ENCODE measurements around the gene LCLAT1.

Gene LCLAT1

DNA sequence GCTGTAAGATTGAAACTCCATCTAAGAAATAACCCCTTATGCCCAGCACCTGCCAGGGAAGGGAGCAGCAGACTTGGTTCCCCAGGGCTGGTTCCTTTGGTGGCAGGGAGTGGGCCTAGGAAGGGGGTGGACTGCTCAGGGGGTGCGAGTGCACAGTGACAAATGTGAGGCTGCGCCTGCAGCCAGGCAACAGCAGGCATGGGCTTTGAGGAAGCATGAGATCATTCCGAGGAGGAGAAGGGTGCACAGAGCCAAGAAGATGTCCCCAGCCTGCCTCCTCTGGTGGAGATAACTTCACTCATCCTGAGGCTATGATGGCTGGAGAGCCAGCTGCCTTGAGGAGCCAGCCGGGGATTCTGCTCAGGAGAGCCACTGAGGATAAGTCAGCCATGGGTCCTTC is 202.2 kb downstream of the LCLAT1 start:
- no peak overlapping the region for H3K4me2 ChIP-seq (ENCODE audit: low read depth, low read length, poor library complexity, severe bottlenecking)

DNA sequence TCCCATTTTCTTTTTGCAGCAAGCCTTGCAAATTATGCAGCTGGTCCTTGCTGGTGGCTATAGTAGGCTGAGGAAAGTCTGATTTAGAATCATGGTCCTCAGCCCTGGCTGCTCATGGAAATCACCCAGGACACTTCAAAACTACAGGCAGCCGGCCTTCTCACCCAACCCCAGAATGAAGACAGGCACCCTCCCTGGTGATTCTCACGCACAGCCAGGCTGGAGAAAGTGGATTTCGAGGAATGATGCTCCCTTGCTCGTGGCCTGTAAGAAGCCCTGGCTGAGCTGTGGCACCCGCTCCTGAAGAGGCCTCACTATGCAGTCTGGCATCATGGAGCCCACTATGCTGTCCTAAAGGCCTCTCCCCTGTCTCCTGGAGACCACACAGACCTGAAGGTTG is 202.8 kb downstream of the LCLAT1 start:
- H3F3A ChIP-seq (ENCODE audit: insufficient read depth), result no peaks in the 10 kb centered on the region
- H3K36me3 ChIP-seq (ENCODE audit: low read length), result no peaks in the 10 kb centered on the region
- no peaks in the 10 kb centered on the region for H3K27me3 ChIP-seq (ENCODE audit: low read length)
- H3K9ac ChIP-seq (ENCODE audit: low read length), result no peak overlapping the region
- no peaks in the 10 kb centered on the region for H3K9me3 ChIP-seq (ENCODE audit: insufficient read depth, low read length)
- H3K9me2 ChIP-seq (replicated peaks; ENCODE audit: insufficient read depth, low read length), result no peaks in the 10 kb centered on the region
- H3K79me2 ChIP-seq (ENCODE audit: insufficient read depth, low read length), result no peaks in the 10 kb centered on the region
- no peak overlapping the region for H3K27ac ChIP-seq (ENCODE audit: low read depth, low read length)
- H3K4me3 ChIP-seq (ENCODE audit: insufficient read depth, low read length, poor library complexity, severe bottlenecking), result no peak overlapping the region
- TF ChIP-seq, protein P1, sequence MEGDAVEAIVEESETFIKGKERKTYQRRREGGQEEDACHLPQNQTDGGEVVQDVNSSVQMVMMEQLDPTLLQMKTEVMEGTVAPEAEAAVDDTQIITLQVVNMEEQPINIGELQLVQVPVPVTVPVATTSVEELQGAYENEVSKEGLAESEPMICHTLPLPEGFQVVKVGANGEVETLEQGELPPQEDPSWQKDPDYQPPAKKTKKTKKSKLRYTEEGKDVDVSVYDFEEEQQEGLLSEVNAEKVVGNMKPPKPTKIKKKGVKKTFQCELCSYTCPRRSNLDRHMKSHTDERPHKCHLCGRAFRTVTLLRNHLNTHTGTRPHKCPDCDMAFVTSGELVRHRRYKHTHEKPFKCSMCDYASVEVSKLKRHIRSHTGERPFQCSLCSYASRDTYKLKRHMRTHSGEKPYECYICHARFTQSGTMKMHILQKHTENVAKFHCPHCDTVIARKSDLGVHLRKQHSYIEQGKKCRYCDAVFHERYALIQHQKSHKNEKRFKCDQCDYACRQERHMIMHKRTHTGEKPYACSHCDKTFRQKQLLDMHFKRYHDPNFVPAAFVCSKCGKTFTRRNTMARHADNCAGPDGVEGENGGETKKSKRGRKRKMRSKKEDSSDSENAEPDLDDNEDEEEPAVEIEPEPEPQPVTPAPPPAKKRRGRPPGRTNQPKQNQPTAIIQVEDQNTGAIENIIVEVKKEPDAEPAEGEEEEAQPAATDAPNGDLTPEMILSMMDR (IDR thresholded peaks at IDR 0.05; ENCODE audit: insufficient read depth, low read length, poor library complexity, severe bottlenecking), result no peak
- no peak for TF ChIP-seq EZH2phosphoT487 (conservative IDR thresholded peaks at IDR 0.05; ENCODE audit: low read length)
- no peak overlapping the region for H3K4me2 ChIP-seq (ENCODE audit: low read depth, low read length, poor library complexity, severe bottlenecking)
- no peak overlapping the region for H2AFZ ChIP-seq (ENCODE audit: low read depth, low read length, severe bottlenecking)
- H4K20me1 ChIP-seq (ENCODE audit: low read depth, low read length), result no peaks in the 10 kb centered on the region

More for the DNA sequence above, 202.2 kb downstream of the LCLAT1 start:
- TF ChIP-seq, protein P1 (IDR thresholded peaks at IDR 0.05; ENCODE audit: insufficient read depth, low read length, poor library complexity, severe bottlenecking), result no peak
- TF ChIP-seq EZH2phosphoT487 (conservative IDR thresholded peaks at IDR 0.05; ENCODE audit: low read length), result no peak
- Histone ChIP-seq H3K9me2 (replicated peaks; ENCODE audit: insufficient read depth, low read length) (no peaks in the 10 kb centered on the region), H3K9me3 (ENCODE audit: insufficient read depth, low read length) (no peaks in the 10 kb centered on the region), H3K27ac (ENCODE audit: low read depth, low read length) (no peak overlapping the region), H3K4me3 (ENCODE audit: insufficient read depth, low read length, poor library complexity, severe bottlenecking) (no peak overlapping the region), H3K27me3 (ENCODE audit: low read length) (no peaks in the 10 kb centered on the region), H4K20me1 (ENCODE audit: low read depth, low read length) (no peaks in the 10 kb centered on the region), H3K9ac (ENCODE audit: low read length) (no peak overlapping the region), H3K36me3 (ENCODE audit: low read length) (no peaks in the 10 kb centered on the region), H2AFZ (ENCODE audit: low read depth, low read length, severe bottlenecking) (no peak overlapping the region), H3K79me2 (ENCODE audit: insufficient read depth, low read length) (no peaks in the 10 kb centered on the region), H3F3A (ENCODE audit: insufficient read depth) (no peaks in the 10 kb centered on the region)

DNA sequence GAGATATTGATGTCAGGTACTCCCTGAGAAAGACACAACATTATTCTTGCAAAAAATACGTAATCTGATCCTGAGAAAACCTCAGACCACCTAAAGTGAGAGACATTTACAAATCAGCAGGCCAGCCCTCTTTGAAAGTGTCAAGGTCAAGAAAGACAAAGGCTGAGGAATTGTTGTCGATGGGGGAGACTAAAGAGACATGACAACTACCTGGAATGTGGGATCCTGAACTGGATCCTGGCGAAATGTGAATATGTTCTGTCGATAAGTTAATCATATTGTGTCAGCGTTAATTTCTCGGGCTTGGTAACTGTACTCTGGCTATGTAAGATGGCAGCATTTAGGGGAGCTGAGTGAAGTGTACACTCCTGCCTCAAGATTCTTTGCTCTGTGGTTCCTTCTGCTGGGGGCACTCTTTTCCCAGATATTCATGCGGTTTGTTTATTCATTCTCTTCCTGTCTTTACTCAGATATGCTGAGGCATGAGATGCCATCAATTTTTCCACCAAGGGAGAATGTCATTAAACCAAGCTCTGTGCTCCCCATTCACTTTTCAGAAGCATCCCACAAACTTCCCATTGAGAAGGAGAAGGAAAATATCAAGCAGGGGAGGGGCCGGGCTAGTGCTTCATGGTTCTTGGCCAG is 205.3 kb downstream of the LCLAT1 start:
- Histone ChIP-seq H3K9ac (ENCODE audit: low read length) (no peak overlapping the region), H3K4me2 (ENCODE audit: low read depth, low read length, poor library complexity, severe bottlenecking) (no peak overlapping the region), H3K79me2 (ENCODE audit: insufficient read depth, low read length) (no peaks in the 10 kb centered on the region), H4K20me1 (ENCODE audit: low read depth, low read length) (no peaks in the 10 kb centered on the region), H3K4me3 (ENCODE audit: insufficient read depth, low read length, poor library complexity, severe bottlenecking) (no peak overlapping the region), H2AFZ (ENCODE audit: low read depth, low read length, severe bottlenecking) (no peak overlapping the region), H3K9me2 (replicated peaks; ENCODE audit: insufficient read depth, low read length) (no peaks in the 10 kb centered on the region), H3K36me3 (ENCODE audit: low read length) (no peaks in the 10 kb centered on the region), H3K27me3 (ENCODE audit: low read length) (no peaks in the 10 kb centered on the region), H3K9me3 (ENCODE audit: insufficient read depth, low read length) (no peaks in the 10 kb centered on the region), H3K27ac (ENCODE audit: low read depth, low read length) (no peak overlapping the region), H3F3A (ENCODE audit: insufficient read depth) (no peaks in the 10 kb centered on the region)
- TF ChIP-seq EZH2phosphoT487 (conservative IDR thresholded peaks at IDR 0.05; ENCODE audit: low read length), result no peak
- TF ChIP-seq, protein P1 (IDR thresholded peaks at IDR 0.05; ENCODE audit: insufficient read depth, low read length, poor library complexity, severe bottlenecking), result no peak
